Measurements from ENCODE around the gene ERVK3-1. TPM values are rescaled to one million over a fixed set of nuclear protein-coding genes. Genes with fewer than 3 reads are reported as not detected.
A peak's percentile ranks its signal among the peaks of the same experiment; 100 is the strongest.

The ERVK3-1 gene
- total RNA-seq, 1 donor from 2014 or later, result 38.6 TPM

DNA sequence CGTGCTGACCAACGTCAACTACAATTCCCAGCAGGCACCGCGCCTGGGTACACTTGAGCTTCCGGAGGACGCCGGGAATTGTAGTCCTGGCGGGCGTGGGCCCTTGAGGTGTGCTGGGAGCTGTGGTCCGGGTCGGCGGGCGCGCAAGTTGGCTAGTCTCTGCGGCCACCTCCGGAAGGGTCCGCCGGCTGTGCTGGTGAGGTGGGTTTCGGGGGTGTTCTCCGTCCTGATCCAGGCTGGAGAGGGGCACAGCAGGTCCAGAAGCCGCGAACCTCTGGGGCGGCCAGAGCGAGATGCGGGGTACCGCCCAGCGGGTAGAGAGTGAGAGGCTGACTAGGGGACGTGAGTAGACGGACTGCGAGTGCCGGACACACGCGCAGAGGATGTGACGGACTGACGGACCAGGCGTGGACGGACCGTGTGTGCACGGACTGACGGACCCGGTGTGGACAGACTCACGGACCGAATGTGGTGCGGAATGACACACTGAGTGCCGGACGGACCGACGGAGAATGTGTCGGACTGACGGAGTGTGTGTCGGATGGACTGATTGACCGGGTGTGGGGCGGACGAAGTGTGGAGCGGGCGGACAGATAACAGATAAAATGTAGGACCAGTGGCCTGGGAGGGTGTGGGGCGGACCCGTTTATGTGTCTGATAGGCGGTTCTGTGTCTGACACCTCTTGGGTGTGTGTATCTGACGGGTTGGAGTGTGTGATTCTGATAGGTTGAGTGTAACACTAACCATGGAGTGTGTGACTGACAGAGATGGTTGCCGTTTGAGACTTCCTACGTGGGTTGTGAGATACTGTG, 21.9 kb downstream of the ERVK3-1 start, which contains the start of gene ZSCAN22:
ZSCAN22 (plus strand) TSS at position 81 of the 813 bp plus-strand sequence. CDS start 7,809 bp downstream, outside the sequence.
- TF ChIP-seq CTCF (IDR thresholded peaks at IDR 0.05; ENCODE audit: unreplicated experiment), result no peak
- no peaks in the 10 kb centered on the region for H3K36me3 Mint-ChIP-seq
- DNase-seq (ENCODE audit: low spot score in 2 of 2, unreplicated experiment in 2 of 2), result peak; percentile 81 to 86
- H3K4me3 Mint-ChIP-seq, result no peak within 1 kb of the TSS
- H3K27ac Mint-ChIP-seq, result no peak within 1 kb of the TSS
- H3K27me3 Mint-ChIP-seq (ENCODE audit: low read depth), result no peaks in the 10 kb centered on the region
- peaks cover 2% of the 10 kb centered on the region for H3K4me1 Mint-ChIP-seq
- H3K9me3 Mint-ChIP-seq, result no peaks in the 10 kb centered on the region

- no peak for TF ChIP-seq CTCF (IDR thresholded peaks at IDR 0.05; ENCODE audit: unreplicated experiment)
- no peak overlapping the region for H3K4me3 Mint-ChIP-seq
- no peaks in the 10 kb centered on the region for H3K36me3 Mint-ChIP-seq
- no peaks in the 10 kb centered on the region for H3K27me3 Mint-ChIP-seq (ENCODE audit: low read depth)
- no peak for DNase-seq (ENCODE audit: low spot score in 2 of 2, unreplicated experiment in 2 of 2)
- peaks cover 2% of the 10 kb centered on the region for H3K4me1 Mint-ChIP-seq
- H3K9me3 Mint-ChIP-seq, result no peaks in the 10 kb centered on the region
- H3K27ac Mint-ChIP-seq, result no peak overlapping the region
These were observed 23.8 kb downstream of the ERVK3-1 start for GRCh38 chr19:58328999-58329398.

DNA sequence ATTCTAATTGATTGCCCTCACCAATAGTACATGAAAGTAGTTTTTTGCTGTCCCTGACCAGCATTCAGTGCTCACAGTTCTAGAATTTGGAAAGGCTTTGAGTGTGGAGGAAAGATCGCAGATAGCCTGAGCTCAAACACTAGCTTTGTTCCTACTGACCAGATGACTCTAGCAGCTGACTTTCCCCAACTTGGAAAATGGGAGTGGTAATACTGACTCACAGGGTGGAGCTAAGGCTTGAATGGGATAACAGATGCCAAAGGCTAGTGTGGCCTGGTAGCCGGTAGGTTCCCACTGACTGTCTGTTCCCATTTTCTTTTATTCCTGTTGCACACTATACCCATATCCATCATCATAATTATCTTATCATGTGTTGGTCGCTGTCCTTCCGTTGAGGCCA, 25.3 kb downstream of the ERVK3-1 start:
- H3K4me3 Mint-ChIP-seq, result no peak overlapping the region
- H3K36me3 Mint-ChIP-seq, result peaks cover 5% of the 10 kb centered on the region
- TF ChIP-seq CTCF (IDR thresholded peaks at IDR 0.05; ENCODE audit: unreplicated experiment), result no peak
- DNase-seq (ENCODE audit: low spot score in 2 of 2, unreplicated experiment in 2 of 2), result no peak
- H3K27me3 Mint-ChIP-seq (ENCODE audit: low read depth), result no peaks in the 10 kb centered on the region
- no peak overlapping the region for H3K27ac Mint-ChIP-seq
- H3K9me3 Mint-ChIP-seq, result no peaks in the 10 kb centered on the region
- H3K4me1 Mint-ChIP-seq, result peaks cover 2% of the 10 kb centered on the region

DNA sequence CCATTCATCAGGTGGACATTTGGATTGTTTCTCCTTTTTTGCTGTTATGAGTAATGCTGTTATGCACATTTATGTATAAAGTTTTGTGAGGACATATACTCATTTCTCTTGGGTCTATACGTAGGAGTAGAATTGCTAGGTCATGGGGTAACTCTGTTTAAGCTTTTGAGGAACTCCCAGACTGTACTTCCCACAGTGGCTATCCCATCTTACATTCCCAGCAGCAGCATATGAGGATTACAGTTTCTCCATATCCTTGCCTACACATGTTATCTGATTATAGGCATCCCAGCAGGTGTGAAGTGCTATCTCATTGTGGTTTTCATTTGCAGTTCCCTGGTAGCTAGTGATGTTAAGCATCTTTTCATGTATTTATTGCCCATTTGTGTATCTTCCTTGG, 27.5 kb downstream of the ERVK3-1 start:
- TF ChIP-seq CTCF (IDR thresholded peaks at IDR 0.05; ENCODE audit: unreplicated experiment), result no peak
- H3K27me3 Mint-ChIP-seq (ENCODE audit: low read depth), result no peaks in the 10 kb centered on the region
- H3K4me3 Mint-ChIP-seq, result no peak overlapping the region
- peaks cover 5% of the 10 kb centered on the region for H3K36me3 Mint-ChIP-seq
- H3K9me3 Mint-ChIP-seq, result no peaks in the 10 kb centered on the region
- H3K4me1 Mint-ChIP-seq, result peaks cover 2% of the 10 kb centered on the region
- DNase-seq (ENCODE audit: low spot score in 2 of 2, unreplicated experiment in 2 of 2), result no peak
- no peak overlapping the region for H3K27ac Mint-ChIP-seq

- Mint-ChIP-seq H3K27me3 (ENCODE audit: low read depth) (no peaks in the 10 kb centered on the region), H3K36me3 (peaks cover 22% of the 10 kb centered on the region), H3K27ac (no peak overlapping the region), H3K4me1 (no peaks in the 10 kb centered on the region), H3K4me3 (no peak overlapping the region), H3K9me3 (peaks cover 2% of the 10 kb centered on the region)
- DNase-seq (ENCODE audit: low spot score in 2 of 2, unreplicated experiment in 2 of 2), result no peak
- TF ChIP-seq CTCF (IDR thresholded peaks at IDR 0.05; ENCODE audit: unreplicated experiment), result no peak
These were observed 29.6 kb downstream of the ERVK3-1 start for GRCh38 chr19:58334691-58335249.
